HG02642 (cell line): ENCODE measurements around the gene FAM229A.
"Not testable (repeated sequence)": the region's sequence is repeated elsewhere in the genome, so short reads cannot be mapped to it uniquely, and the experiment has no call there.

Experiments
- ATAC-seq: cut with Tn5 transposase; IDR thresholded peaks from one replicate; pipeline ENCODE4 v1.9.1; 2021; ENCODE audit warnings: mild to moderate bottlenecking; ENCODE audit not compliant: unreplicated experiment, poor library complexity

FAM229A gene

DNA sequence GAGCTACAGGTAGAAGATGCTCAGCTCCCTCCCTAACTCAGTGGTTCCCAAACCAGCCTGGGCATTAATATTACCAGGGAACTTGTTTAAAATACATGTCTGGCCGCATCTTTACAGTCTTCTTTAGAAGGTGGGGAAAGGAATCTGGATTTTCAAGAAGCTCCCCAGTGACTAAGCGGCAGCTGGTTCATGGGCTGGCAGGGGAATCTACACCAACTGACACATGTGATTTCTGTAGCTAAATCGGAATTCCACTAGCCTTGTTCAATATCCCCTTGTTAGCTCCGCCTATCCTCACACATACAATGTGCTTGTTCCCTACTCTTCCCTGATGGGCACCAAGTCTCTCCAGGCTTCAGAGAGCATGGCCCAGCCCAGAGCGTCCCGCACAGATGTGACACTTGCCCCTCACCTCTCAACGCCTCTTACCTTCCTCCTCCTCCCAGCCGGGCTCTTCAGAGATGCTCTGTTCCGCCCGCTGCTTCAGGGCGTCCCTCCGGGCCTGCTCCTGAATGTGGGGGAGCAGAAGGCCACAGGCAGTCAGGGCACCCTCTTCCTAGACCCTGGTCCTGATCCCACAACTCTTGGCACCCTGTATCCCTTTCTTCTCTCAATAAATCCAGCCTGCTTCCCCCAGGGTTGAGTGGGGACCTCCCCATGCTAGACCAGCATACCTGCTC lies 15.4 kb upstream of the FAM229A start:
- ATAC-seq: no peak

- no peak for ATAC-seq
These were observed 13.9 kb upstream of the FAM229A start for GRCh38 chr1:32376199-32376598.

DNA sequence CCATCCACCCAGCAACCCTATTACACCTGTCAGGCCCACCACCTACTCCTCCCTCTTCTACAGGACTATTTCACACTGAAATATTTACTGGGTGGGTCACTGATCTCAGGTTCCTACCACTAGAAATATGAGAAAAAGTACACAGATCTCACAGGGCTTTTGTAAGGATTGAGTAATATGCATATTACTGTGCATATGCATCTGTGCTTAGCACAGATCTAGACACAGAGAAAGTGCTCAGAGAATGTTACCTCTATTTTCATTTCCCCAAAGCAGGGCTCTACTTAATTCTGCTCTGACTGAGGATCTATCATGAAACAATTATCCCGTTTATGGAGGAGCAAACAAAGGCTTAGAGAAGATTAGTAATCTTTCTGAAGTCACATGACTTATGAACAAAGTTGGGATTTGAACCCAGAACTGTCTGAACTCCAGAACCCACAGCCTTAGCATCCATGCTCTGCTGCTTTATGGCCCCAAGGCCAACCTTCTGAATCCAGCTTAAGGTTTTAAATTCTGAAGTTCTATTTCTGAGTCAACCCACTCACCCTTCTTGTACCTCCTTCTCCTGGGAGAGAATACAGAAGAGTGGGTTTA lies 11.8 kb upstream of the FAM229A start:
- no peak for ATAC-seq

DNA sequence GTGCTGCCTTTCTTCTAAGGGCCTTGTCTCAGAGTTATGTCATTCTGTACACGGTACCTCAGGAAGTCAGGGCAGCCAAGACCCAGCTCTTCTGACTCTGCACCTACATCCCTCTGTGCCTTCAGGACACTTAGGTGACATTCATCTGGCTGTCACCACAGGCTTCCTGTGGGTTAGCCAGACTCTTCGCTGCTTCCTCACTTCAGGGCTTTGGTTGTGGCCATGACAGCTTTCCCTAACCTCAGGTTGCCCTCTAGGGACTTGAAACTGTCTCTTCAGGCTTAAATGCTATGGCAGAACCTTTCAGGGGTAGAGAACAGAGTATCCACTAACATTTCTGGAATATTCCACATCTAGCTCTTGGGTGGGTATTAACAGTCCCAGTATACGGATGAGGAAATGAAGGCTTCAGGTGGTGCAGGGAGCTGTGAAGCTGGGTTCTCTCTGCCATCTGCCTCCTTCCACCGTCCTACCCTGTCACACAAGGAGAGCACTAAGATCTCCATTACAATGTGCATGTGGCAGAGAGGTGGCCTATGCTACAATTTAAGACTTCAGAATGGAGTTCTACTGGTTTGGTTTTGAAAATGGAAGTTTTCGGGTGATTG lies 10.0 kb upstream of the FAM229A start:
- ATAC-seq: no peak

- no peak for ATAC-seq
These were observed 5.8 kb upstream of the FAM229A start for GRCh38 chr1:32367912-32368635.

- ATAC-seq: no peak
These were observed 3.2 kb upstream of the FAM229A start for GRCh38 chr1:32365445-32365844.

DNA sequence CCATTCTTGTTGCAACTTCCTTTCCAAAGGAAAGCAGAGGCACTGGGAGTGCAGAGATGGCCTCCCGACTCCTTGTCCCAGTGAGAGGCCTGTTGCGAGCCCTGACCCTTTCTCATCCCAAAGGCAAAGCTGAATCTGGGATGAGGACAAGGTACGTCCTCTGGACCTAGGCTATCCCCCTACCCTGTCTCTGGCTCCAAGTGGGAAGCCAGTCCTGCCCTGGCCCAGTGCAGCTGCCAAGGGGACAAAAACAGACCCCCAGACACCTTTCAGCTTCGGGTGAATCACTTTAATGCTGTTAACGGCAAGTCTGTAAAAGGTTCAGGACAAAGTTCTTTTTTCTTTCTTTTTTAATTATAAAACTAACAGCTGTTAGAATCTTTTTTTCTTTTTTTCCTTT lies 2.6 kb upstream of the FAM229A start:
- no peak for ATAC-seq

- ATAC-seq: no peak
These were observed 1.4 kb upstream of the FAM229A start for GRCh38 chr1:32363713-32364112.

DNA sequence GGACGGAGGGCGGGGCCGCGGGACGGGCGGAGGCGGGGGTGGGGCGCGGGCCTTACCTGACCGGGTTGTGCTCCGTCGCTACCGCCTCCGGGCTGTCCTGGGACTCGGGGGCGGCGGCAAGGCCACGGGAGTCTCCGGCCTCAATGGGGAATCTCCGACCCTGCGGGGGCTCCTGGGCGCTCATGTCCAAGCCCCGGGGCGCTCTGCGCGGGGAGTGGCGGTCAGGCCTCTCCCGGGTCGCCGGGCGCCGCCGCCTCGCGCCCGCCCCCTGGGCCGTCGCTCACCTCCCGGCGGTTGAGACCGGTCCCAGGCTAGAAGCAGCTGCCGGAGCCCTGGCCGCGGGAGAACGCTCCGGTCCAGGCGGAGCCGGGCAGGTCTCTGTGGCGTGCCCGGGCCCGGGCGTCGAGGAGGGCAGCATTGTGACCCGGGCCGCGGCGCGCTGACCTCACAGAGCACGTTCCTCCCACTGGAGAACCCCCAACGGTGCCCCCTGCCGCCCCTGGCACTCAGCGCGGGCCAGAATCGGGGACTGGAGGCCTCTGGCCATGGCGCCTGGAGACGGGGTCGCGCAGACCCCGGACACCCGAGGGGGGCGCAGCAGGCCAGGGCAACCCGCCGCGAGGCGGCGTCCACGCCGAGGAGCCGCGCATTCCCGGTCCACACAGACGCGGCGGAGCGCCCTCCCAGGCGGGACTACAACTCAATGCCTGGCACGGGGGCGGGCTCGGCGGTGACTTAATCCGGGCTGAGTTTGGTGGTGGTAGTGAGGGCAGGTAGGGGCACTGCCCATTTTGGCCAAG lies 411 bp downstream of the FAM229A start:
- no peak for ATAC-seq

- no peak for ATAC-seq
These were observed 994 bp downstream of the FAM229A start for GRCh38 chr1:32361308-32361673.

GRCh38 chr1:32358435-32358834 lies 3.9 kb downstream of the FAM229A start:
- ATAC-seq: no peak

DNA sequence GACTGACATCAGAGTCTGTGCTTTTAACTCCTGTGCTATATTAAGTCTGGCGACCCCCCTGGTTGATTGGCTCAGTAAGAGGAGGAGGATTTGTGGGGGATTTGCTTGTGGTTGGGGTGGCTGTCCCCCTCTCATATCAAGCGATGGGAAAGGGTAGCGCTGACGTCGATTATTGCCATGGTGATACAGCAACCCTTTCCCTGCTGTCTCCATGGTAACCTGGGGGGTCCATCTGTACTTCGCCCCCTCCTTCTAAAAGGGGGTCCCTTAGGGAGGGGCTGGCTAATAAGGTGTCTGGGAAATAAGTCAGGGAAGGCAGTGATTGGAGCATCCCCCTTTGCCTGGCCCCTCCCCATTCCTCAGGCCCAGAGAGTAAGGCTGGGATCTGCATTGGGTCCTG lies 4.7 kb downstream of the FAM229A start:
- ATAC-seq: no peak

DNA sequence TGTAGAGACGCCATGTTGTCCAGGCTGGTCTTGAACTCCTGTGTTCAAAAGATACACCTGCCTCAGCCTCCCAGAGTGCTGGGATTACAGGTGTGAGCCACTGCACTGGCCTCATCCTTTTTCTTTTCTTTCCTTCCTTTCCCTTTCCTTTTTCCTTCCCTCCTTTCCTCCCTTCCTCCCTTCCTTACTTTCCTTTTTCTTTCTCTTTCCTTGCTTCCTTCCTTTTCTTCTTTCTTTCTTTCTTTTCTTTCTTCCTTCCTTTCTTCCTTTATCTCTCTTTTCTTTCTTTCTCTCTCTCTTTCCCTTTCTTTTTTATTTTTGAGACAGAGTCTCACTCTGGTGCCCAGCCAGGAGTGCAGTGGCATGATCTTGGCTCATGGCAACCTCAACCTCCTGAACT lies 5.8 kb downstream of the FAM229A start:
- no peak for ATAC-seq

DNA sequence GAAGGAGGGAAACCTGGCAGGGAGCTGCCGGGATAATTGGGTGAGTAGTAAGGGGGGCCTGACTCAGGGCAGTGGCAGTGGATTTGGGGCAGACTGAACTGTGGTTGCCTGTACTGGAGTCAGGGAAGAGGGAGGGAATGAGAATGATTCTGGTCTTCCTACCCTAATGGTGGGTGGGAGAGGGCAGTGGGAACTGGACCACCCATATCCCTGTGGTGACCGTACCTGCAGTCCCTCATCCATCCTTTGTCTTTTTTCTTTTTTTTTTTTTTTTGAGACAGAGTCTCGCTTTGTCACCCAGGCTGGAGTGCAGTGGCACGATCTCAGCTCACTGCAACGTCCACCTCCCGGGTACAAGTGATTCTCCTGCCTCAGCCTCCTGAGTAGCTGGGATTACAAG lies 6.5 kb downstream of the FAM229A start:
- not testable (repeated sequence) for ATAC-seq

GRCh38 chr1:32353886-32354570 lies 8.3 kb downstream of the FAM229A start:
- ATAC-seq: no peak

DNA sequence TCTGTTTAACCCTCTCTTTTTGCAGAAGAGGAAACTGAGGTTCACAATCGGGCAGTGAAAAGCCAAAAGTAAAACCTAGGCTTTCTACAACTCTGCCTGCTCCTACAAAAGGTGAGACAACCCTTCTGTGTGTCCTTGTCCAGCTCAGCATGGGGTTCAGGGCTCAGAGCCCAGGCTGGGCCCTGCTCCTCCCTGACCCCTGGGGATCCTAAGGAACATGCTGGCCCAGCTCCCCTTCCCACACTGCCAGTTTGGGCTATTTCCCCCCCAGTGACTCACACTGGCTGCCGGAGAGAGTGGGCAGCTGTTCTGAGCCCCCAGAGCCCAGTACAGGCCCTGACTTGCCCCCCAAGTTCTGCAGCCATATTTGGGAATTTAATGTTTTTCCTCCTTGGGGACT lies 8.9 kb downstream of the FAM229A start:
- no peak for ATAC-seq

DNA sequence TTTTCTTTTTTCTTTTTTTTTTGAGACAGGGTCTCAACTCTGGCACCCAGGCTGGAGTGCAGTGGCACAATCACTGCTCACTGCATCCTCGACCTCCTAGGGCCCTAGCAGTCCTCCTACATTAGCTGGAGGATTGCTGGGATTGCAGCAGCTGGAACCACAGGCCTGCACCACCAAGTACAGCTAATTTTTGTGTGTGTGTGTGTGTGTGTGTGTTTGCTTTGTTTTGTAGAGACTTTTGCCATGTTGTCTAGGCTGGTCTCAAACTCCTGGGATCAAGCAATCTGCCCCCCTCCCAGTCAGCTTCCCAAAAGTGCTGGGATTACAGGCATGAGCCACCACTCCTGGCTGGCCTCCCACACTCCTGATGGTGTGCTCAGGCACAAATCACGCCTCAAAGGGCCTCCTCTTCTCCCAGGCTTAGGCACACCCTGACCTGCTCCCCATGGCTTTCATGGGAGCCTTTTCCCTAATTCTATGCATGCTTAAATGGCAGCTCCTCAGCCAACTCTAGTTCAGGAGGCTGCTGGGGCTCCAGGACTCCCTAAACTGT lies 9.4 kb downstream of the FAM229A start:
- no peak for ATAC-seq

GRCh38 chr1:32352239-32352745 lies 10.0 kb downstream of the FAM229A start:
- no peak for ATAC-seq

- peak; percentile 90 for ATAC-seq
These were observed 10.7 kb downstream of the FAM229A start for GRCh38 chr1:32351399-32352238.
